Esophagus (tissue), 2 donors: ENCODE data around the gene ZNRF2. TPM values are rescaled to one million over a fixed set of nuclear protein-coding genes. Genes with fewer than 3 reads are reported as not detected.
"Not testable (repeated sequence)": the region's sequence is repeated elsewhere in the genome, so short reads cannot be mapped to it uniquely, and the experiment has no call there.

Experiments
- H3K27ac ChIP-seq, 2 donors: one replicate each; pipeline ENCODE4 v1.5.1; 2013; ENCODE audit warnings: low read depth in 2 of 2, mild to moderate bottlenecking in 2 of 2, inconsistent platforms in 1 of 2, low read length in 1 of 2, moderate library complexity in 1 of 2
- H3K27me3 ChIP-seq, 2 donors: one replicate each; pipeline ENCODE4 v1.6.1; 2013; ENCODE audit warnings: low read length in 2 of 2, control low read depth in 1 of 2, mild to moderate bottlenecking in 1 of 2; ENCODE audit not compliant: insufficient read depth in 2 of 2, control insufficient read depth in 1 of 2
- H3K36me3 ChIP-seq, 2 donors: one replicate each; pipeline ENCODE4 v1.6.1; 2013; ENCODE audit warnings: low read length in 1 of 2; ENCODE audit not compliant: control insufficient read depth in 2 of 2, insufficient read depth in 2 of 2
- H3K4me1 ChIP-seq, 2 donors: one replicate each; pipeline ENCODE4 v1.6.1; 2013; ENCODE audit warnings: low read length in 1 of 2; ENCODE audit not compliant: control insufficient read depth in 2 of 2, insufficient read depth in 2 of 2
- H3K4me3 ChIP-seq, 2 donors: one replicate each; pipeline ENCODE4 v1.5.1; 2013; ENCODE audit warnings: low read length in 2 of 2, mild to moderate bottlenecking in 2 of 2, low read depth in 1 of 2, moderate library complexity in 1 of 2
- H3K9me3 ChIP-seq, 2 donors: one replicate each; pipeline ENCODE4 v1.6.1; 2013; ENCODE audit warnings: mild to moderate bottlenecking in 2 of 2, low read depth in 1 of 2, low read length in 1 of 2, moderate library complexity in 1 of 2; ENCODE audit not compliant: control insufficient read depth in 2 of 2, insufficient read depth in 1 of 2
- WGBS, 2 donors: extraction: QIAGEN DNeasy Blood & Tissue Kit; methylation state at CpG; one replicate each; pipeline ENCODE4 v1.1.7; 2013; 5-methylcytosine and 5-hydroxymethylcytosine counted together
- polyA plus RNA-seq, 2 donors: library from polyadenylated mRNA; stranded (reverse); fragments of 200-250 nt; gene quantifications; one replicate each; pipeline ENCODE4 v1.2.3, GENCODE V29; 2013
- donor health status: healthy with polysubstance abuse.
- donor health status: Bipolar disorder and iron deficiency.

Gene ZNRF2
- polyA plus RNA-seq, 2 donors = 7.9 to 9.0 TPM

DNA sequence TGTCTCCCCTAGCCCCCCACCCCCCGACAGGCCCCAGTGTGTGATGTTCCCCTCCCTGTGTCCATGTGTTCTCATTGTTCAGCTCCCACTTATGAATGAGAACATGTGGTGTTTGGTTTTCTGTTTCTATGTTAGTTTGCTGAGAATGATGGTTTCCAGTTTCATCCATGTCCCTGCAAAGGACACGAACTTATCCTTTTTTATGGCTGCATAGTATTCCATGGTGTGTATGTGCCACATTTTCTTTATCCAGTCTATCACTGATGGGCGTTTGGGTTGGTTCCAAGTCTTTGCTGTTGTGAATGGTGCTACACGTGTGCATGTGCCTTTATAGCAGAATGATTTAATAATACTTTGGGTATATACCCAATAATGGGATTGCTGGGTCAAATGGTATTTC is 96.4 kb downstream of the ZNRF2 start:
- H3K4me3 ChIP-seq, H3K27me3 ChIP-seq, H3K27ac ChIP-seq, H3K9me3 ChIP-seq, H3K4me1 ChIP-seq, H3K36me3 ChIP-seq: not testable (repeated sequence)
- WGBS, 2 donors = 92 to 95% methylated on average over 4 of the region's 4 CpGs

GRCh38 chr7:30382607-30383006 is 98.2 kb downstream of the ZNRF2 start:
- 74 to 82% methylated on average over 1 of the region's 1 CpG for WGBS, 2 donors

DNA sequence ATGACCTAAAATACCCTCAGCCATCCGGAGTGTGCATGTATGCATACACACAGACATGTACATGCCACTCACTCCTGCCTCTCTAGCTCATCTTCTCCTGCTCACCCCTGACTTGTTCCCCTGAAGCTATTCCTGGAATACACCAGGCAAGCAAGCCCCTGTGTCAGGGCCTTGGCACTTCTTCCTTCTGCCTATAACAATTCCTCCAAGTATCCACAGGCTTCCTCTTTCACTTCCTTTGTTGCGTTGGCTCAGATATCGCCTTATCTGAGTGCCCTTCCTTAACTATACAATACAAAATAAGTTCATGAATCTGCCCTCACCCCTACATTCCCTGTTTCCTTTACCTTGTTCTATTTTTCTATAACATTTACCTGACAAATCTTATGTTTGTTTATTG is 105.4 kb downstream of the ZNRF2 start:
- WGBS, 2 donors = 74 to 80% methylated on average over 3 of the region's 3 CpGs

More at GRCh38 chr7:30382607-30383006, 98.2 kb downstream of the ZNRF2 start:
- H3K27me3 ChIP-seq = no peaks in the 10 kb centered on the region
- no peaks in the 10 kb centered on the region for H3K9me3 ChIP-seq
- no peaks in the 10 kb centered on the region for H3K36me3 ChIP-seq
- no peak overlapping the region for H3K27ac ChIP-seq
- H3K4me1 ChIP-seq = no peaks in the 10 kb centered on the region
- H3K4me3 ChIP-seq = no peak overlapping the region

GRCh38 chr7:30390736-30391636 is 106.6 kb downstream of the ZNRF2 start:
- 89 to 92% methylated on average over 8 of the region's 8 CpGs for WGBS, 2 donors
- no peak overlapping the region for H3K4me3 ChIP-seq
- H3K27me3 ChIP-seq = no peaks in the 10 kb centered on the region
- H3K9me3 ChIP-seq = no peaks in the 10 kb centered on the region
- H3K27ac ChIP-seq = no peak overlapping the region
- no peaks in the 10 kb centered on the region for H3K36me3 ChIP-seq
- no peaks in the 10 kb centered on the region for H3K4me1 ChIP-seq

More for the DNA sequence above, 105.4 kb downstream of the ZNRF2 start:
- H3K9me3 ChIP-seq = no peaks in the 10 kb centered on the region
- no peaks in the 10 kb centered on the region for H3K27me3 ChIP-seq
- H3K4me3 ChIP-seq = no peak overlapping the region
- H3K36me3 ChIP-seq = no peaks in the 10 kb centered on the region
- H3K27ac ChIP-seq = no peak overlapping the region
- no peaks in the 10 kb centered on the region for H3K4me1 ChIP-seq

GRCh38 chr7:30391806-30392205 is 107.4 kb downstream of the ZNRF2 start:
- no peak overlapping the region for H3K4me3 ChIP-seq
- no peaks in the 10 kb centered on the region for H3K4me1 ChIP-seq
- H3K36me3 ChIP-seq = no peaks in the 10 kb centered on the region
- no peak overlapping the region for H3K27ac ChIP-seq
- WGBS, 2 donors = 93% methylated on average over 6 of the region's 6 CpGs
- H3K9me3 ChIP-seq = no peaks in the 10 kb centered on the region
- H3K27me3 ChIP-seq = no peaks in the 10 kb centered on the region

DNA sequence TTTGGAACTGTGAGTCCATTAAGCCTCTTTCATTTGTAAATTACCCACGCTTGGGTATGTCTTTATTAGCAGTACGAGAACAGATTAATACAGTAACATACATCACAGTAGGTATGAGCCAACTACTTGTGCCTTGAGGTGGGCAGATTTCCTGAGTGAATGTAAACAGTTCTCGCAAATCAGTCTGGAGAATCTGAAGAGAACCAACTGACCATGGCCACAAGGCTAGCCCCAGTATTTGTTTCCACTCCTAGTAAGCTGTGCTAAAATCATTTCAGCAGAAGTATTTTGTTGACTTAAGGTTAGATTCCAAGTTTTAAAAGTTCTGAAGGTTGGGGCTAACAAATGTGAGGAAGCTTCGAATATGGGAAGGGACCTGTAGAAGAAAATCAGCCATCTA is 111.3 kb downstream of the ZNRF2 start:
- H3K4me1 ChIP-seq = no peaks in the 10 kb centered on the region
- H3K27me3 ChIP-seq = no peaks in the 10 kb centered on the region
- H3K9me3 ChIP-seq = no peaks in the 10 kb centered on the region
- no peaks in the 10 kb centered on the region for H3K36me3 ChIP-seq
- WGBS, 2 donors = 92 to 95% methylated on average over 4 of the region's 4 CpGs
- no peak overlapping the region for H3K27ac ChIP-seq
- no peak overlapping the region for H3K4me3 ChIP-seq

DNA sequence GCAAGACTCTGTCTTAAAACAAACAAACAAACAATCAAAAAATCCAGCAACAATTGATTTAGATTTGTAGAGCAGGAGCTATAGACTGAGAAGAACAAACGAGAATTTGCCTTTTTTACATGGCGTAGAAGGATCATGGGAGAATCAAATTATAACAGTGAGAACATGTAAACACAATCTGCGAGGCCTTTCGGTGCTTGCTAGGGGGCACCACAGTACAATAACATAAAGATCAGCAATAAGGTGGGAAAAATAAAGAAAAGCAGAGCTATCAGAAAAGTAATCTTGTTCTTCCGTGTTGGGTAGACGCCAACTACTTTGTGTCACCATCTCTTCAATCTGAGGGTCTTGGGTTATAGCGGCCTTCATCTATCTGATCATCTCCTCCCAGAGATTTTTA is 112.0 kb downstream of the ZNRF2 start:
- Histone ChIP-seq H3K27me3 (no peaks in the 10 kb centered on the region), H3K4me3 (no peak overlapping the region), H3K36me3 (no peaks in the 10 kb centered on the region), H3K9me3 (no peaks in the 10 kb centered on the region), H3K27ac (no peak overlapping the region), H3K4me1 (no peaks in the 10 kb centered on the region)
- 82% methylated on average over 7 of the region's 7 CpGs for WGBS, 2 donors

GRCh38 chr7:30403477-30403876 is 119.1 kb downstream of the ZNRF2 start:
- no peak overlapping the region for H3K4me3 ChIP-seq
- H3K4me1 ChIP-seq = peaks cover 0 to 4% of the 10 kb centered on the region in 2 donors
- 55 to 82% methylated on average over 3 of the region's 3 CpGs for WGBS, 2 donors
- no peaks in the 10 kb centered on the region for H3K9me3 ChIP-seq
- no peaks in the 10 kb centered on the region for H3K27me3 ChIP-seq
- H3K36me3 ChIP-seq = no peaks in the 10 kb centered on the region
- H3K27ac ChIP-seq = peak overlapping the region in 1 of 2 donors; percentile 49

DNA sequence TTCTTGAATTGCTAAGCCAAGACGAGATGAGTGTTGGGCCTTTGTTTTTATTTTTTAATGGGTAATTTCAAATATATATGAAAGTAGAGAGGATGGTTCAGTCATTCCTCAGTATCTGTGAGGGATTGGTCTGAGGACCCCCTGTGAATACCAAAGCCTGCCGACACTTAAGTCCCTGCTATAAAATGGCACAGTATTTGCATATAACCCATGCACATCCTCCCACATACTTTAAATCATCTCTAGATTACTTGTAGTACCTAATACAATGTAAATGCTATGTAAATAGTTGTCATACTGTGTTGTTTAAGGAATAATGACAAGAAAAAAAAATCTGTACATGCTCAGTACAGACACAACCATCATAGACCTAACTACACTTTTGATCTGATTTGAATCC is 120.8 kb downstream of the ZNRF2 start:
- no peaks in the 10 kb centered on the region for H3K36me3 ChIP-seq
- peaks cover 0 to 4% of the 10 kb centered on the region in 2 donors for H3K4me1 ChIP-seq
- 93 to 94% methylated on average over 2 of the region's 2 CpGs for WGBS, 2 donors
- H3K27me3 ChIP-seq = no peaks in the 10 kb centered on the region
- H3K9me3 ChIP-seq = no peaks in the 10 kb centered on the region
- H3K27ac ChIP-seq = no peak overlapping the region
- H3K4me3 ChIP-seq = no peak overlapping the region
